DOHH2 (cell line): ENCODE measurements around the gene EEFSEC.

Experiments
- CTCF ChIP-seq: fragments of 200-600 bp; sonication (generic); IDR thresholded peaks from one replicate; pipeline ENCODE4 v1.5.1; 2014; ENCODE audit warnings: antibody characterized with exemption, mild to moderate bottlenecking, low read depth, low read length; ENCODE audit not compliant: poor library complexity, severe bottlenecking
- EZH2phosphoT487 ChIP-seq: fragments of 200-600 bp; sonication (generic); IDR thresholded peaks from 2 replicates; pipeline ENCODE4 v1.6.1; 2017; ENCODE audit warnings: borderline replicate concordance, mild to moderate bottlenecking, antibody characterized with exemption, low read length, moderate library complexity, mixed read lengths

GRCh38 chr3:128286691-128287090 is 133.4 kb downstream of the EEFSEC start:
- TF ChIP-seq CTCF (no peak), EZH2phosphoT487 (no peak)
